K562 (cell line): Measurements from ENCODE around the gene GOLIM4.

Experiments
- POLR2A ChIP-seq: fragments of 450-650 bp; conservative IDR thresholded peaks from 2 replicates; pipeline ENCODE4 v1.6.1; 2016
- TF ChIP-seq, protein P1 (sequence below), 2 experiments: fragments of 450-650 bp; IDR thresholded peaks; 2 replicates each; pipeline ENCODE4 v1.6.1; 2016
- TF ChIP-seq, protein P2 (sequence below), 3 experiments: IDR thresholded peaks in 2 of 3; conservative IDR thresholded peaks in 1 of 3; 2 replicates each; pipeline ENCODE4 v1.5.1; 2011 to 2012; ENCODE audit warnings: low read length in 3 of 3, mild to moderate bottlenecking in 3 of 3, control low read depth in 2 of 3, improper control_type of control experiment in 1 of 3, inconsistent platforms in 1 of 3, low read depth in 1 of 3, mixed read lengths in 1 of 3, moderate library complexity in 1 of 3; ENCODE audit not compliant: insufficient read depth in 2 of 3

DNA sequence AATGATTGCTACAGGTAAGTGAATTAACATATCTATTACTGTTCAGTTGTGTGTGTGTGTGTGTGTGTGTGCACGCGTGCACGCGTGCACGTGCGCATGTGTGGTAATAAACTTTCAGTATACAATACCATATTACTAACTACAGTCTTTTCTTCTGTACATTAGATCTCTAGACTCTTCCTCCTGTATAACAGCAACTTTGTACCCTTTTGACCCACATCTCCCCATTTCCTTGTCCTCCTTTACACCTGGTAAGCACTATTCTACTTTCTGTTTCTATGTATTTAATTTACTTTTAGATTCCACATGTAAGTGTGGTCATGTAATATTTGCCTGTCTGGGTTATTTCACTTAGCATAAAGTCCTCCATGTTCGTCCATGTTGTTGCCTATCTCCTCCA, 29.1 kb upstream of the GOLIM4 start:
- TF ChIP-seq, protein P1, sequence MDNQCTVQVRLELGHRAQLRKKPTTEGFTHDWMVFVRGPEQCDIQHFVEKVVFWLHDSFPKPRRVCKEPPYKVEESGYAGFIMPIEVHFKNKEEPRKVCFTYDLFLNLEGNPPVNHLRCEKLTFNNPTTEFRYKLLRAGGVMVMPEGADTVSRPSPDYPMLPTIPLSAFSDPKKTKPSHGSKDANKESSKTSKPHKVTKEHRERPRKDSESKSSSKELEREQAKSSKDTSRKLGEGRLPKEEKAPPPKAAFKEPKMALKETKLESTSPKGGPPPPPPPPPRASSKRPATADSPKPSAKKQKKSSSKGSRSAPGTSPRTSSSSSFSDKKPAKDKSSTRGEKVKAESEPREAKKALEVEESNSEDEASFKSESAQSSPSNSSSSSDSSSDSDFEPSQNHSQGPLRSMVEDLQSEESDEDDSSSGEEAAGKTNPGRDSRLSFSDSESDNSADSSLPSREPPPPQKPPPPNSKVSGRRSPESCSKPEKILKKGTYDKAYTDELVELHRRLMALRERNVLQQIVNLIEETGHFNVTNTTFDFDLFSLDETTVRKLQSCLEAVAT (IDR thresholded peaks at IDR 0.05): no peak
- TF ChIP-seq, protein P2, sequence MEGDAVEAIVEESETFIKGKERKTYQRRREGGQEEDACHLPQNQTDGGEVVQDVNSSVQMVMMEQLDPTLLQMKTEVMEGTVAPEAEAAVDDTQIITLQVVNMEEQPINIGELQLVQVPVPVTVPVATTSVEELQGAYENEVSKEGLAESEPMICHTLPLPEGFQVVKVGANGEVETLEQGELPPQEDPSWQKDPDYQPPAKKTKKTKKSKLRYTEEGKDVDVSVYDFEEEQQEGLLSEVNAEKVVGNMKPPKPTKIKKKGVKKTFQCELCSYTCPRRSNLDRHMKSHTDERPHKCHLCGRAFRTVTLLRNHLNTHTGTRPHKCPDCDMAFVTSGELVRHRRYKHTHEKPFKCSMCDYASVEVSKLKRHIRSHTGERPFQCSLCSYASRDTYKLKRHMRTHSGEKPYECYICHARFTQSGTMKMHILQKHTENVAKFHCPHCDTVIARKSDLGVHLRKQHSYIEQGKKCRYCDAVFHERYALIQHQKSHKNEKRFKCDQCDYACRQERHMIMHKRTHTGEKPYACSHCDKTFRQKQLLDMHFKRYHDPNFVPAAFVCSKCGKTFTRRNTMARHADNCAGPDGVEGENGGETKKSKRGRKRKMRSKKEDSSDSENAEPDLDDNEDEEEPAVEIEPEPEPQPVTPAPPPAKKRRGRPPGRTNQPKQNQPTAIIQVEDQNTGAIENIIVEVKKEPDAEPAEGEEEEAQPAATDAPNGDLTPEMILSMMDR (IDR thresholded peaks at IDR 0.05 in 2 of 3, conservative IDR thresholded peaks at IDR 0.05 in 1 of 3; ENCODE audit: insufficient read depth in 2 of 3, low read depth in 1 of 3, low read length in 3 of 3): no peak
- no peak for TF ChIP-seq POLR2A
